Activated CD4-positive, alpha-beta T cell treated with anti-CD3 and anti-CD28 coated beads for 48 hours (primary cell): ENCODE results near the gene KLRC4.
"Not testable (repeated sequence)": the region's sequence is repeated elsewhere in the genome, so short reads cannot be mapped to it uniquely, and the experiment has no call there.

Source experiments
- DNase-seq: peaks from one replicate; pipeline ENCODE4 v3.0.0-alpha.2; 2020

The KLRC4 gene

DNA sequence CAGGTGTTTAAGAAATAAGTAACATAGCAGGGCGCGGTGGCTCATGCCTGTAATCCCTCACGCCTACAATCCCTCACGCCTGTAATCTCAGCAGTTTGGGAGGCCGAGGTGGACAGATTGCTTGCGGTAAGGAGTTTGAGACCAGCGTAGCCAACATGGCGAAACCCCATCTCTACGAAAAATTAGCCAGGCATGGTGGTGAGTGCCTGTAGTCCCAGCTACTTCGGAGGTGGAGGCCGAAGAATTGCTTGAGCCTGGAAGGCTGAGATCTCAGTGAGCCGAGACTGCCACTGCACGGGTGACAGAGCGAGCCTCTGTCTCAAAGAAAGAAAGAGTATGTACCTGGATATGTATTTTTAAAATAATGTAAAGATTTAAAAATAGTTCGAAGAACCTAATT, 13.4 kb downstream of the KLRC4 start:
- DNase-seq: not testable (repeated sequence)

GRCh38 chr12:10395390-10395998, 14.1 kb downstream of the KLRC4 start:
- no peak for DNase-seq

GRCh38 chr12:10394531-10395152, 14.9 kb downstream of the KLRC4 start:
- not testable (repeated sequence) for DNase-seq

DNA sequence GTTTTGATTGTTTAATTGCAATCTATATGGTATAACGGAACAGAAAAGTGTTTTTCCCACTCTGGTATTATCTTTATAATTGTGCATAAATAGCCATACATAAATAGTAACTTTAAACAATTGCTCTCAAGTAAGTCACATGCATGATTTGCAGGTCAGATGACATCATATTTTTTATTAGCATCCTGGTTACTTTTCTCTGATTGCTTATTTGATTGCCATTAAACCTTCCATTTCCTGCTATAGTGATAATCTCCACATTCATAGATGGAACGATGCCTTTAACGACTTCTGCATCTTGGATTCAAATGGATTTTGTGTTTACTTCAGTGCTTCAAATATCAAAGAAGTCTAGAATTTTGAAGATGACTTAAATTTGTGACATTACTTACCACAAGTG, 16.3 kb downstream of the KLRC4 start:
- no peak for DNase-seq

GRCh38 chr12:10392394-10392930, 17.1 kb downstream of the KLRC4 start:
- DNase-seq: no peak

- DNase-seq: not testable (repeated sequence)
Measured at GRCh38 chr12:10390991-10391390, 18.6 kb downstream of the KLRC4 start.

- no peak for DNase-seq
Measured at GRCh38 chr12:10389904-10390303, 19.7 kb downstream of the KLRC4 start, which contains the start of gene KLRK1. Gene KLRK1 (minus strand): TSS chr12:10390041. CDS start chr12:10388810, 1,231 bp downstream.

DNA sequence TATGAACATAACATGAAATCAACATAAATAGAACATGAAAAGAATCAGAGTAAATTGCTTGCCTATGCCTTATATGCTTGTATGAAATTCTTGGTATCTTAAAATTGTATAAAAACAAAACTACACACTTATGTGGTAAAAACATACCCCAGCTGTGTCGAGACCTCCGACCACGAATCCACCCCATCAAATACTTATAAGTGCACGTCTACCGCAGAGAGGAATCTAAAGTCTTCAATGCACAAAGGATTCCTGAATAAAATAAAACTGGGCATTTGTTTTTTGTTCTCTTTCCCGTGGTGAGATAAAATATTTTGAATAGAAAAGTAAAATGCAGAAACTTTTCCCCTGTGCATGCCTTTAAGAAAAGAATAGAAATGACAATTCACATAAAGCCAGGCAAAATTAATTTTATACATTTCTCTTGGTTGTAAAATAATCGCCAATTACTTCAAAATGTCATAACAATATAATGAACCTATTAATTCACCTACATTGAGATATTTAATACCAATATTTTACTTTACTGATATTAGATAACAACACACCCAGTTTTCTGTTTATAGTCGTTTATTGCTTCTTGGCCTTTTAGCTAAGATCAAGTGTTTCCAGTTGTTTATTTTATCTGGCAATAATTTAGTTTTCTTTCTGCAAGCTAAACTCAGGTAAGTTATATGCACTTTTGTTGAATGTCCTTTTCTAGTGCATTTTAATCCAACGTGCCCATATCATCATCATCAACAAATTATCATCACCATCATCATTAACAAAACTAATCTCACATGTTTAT, 20.7 kb downstream of the KLRC4 start:
- DNase-seq: no peak

DNA sequence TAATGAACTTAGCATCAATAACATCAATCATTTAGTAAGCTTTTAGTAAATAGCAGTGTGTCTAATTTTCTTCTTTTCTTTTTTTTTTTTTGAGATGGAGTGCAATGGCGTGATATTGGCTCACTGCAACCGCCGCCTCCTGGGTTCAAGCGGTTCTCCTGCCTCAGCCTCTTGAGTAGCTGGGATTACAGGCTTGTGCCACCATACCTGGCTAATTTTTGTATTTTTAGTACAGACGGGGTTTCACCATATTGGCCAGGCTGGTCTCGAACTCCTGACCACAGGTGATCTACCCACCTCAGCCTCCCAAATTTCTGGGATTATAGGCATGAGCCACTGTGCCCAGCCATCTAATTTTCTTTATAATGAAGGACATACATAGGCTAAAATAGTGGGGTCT, 22.1 kb downstream of the KLRC4 start:
- DNase-seq: not testable (repeated sequence)

- DNase-seq: no peak
Measured at GRCh38 chr12:10386857-10387256, 22.7 kb downstream of the KLRC4 start.

GRCh38 chr12:10385166-10385613, 24.4 kb downstream of the KLRC4 start:
- DNase-seq: no peak

GRCh38 chr12:10384191-10384590, 25.4 kb downstream of the KLRC4 start:
- no peak for DNase-seq

GRCh38 chr12:10381928-10382628, 27.5 kb downstream of the KLRC4 start:
- no peak for DNase-seq

- DNase-seq: not testable (repeated sequence)
Measured at GRCh38 chr12:10378737-10379136, 30.8 kb downstream of the KLRC4 start.

GRCh38 chr12:10374624-10375018, 34.9 kb downstream of the KLRC4 start:
- DNase-seq: no peak

DNA sequence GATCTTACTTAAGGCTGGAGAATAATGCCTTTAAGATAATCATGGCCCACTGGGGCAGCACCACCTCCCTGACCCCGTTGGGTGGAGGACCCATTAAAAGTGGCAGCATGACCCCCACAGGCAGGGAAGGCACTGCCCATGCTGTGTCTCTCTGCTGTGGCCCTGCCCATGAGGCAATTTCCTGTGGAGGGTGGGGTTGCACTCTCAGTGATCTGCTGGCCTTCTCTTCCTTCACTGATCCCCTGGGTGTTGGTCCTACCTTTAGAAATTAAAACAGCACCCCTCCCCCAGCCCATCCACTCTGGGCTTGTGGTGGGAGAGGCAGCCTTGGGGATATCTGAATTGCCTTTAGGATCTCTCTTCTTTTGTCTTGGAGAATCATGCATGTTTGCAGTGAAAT, 37.0 kb downstream of the KLRC4 start:
- DNase-seq: no peak

DNA sequence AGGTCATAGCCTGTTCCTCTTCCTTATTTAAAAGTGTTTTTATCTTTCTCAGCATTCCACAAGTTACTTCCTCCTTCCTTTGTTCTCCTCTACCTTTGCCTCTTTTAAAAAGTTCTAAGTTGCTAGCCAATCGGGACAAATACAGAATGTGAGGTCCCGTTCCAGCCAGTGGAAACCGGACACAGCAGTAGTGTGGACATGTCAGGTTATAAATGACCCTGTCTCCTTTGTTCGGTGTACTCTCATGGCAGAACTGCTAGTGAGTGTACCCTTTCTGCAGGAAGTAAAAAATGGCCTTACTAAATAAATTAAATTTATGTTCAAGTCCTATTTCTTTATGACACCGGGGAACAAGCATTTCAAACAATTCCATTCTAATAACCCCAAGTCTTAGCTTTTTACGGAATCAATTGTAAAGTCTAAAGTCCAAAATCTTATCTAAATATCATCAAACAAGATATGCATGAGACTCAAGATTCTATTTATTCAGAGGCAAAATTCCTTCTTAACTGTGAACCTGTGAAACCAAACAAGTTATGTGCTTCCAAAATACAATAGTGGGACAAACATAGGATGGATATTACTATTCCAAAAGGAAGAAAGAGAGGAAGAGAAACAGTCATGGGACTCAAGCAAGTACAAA, 37.5 kb downstream of the KLRC4 start:
- not testable (repeated sequence) for DNase-seq

DNA sequence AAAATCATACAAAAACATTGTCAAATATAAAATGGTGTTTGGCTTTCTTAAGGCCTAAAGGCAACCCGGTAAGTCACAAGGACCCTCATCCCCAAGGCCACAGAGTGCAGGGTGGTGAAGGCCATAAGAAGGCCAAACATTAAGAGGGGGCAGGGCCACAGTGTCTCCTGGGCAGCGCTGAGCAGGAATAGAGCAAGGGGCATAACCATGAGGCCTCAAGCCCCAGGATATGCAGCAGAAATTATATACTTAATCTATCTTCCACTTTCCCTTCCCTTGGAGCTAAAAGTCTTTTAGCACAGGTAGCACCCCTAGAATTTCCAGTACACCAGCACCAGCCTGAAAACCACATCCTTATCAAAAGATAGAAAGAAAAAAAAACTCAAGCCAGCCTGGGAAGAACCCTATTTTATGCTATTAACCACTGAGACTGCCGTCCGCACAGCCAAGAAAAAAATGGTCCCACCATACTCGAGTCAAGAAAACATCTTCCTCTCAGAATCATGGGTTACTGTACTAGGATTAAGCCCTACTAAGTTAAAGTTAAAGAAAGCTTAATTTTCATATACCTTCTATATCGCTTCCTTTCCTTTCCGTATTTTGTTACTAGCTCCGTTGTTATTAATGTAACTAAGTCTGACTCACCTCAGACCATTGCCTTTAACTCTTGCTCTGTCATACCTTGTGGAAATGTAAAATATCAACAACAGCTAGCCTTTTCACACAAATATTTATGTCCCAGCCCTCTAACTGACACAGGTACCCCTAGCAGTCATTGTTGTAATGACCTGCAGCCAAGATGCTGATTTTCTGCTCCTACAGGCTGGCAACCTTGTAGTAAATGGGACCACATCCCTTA, 39.8 kb downstream of the KLRC4 start:
- no peak for DNase-seq

- DNase-seq: no peak
Measured at GRCh38 chr12:10368206-10369171, 41.1 kb downstream of the KLRC4 start.

DNA sequence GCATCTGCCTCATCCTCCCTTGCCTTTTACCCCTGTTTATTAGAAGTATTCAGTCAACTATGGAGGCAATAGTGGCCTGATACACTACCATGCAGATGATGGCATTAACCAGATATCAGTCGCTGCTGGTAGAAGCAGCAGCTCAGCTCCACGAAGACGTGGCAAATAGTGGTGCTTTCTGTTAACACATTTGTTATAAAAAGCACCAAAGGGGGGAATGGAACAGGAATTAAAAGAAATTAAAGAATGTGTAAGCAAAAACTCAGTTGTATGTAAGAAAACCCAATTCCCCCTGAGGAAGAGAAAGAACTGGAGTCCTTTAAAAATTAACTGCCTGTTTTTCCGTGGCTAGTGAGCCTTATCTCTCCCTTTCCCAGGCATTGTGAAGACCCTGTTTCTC, 41.8 kb downstream of the KLRC4 start:
- not testable (repeated sequence) for DNase-seq
